Measurements from ENCODE around the gene CLTB.
A peak's percentile ranks its signal among the peaks of the same experiment; 100 is the strongest.
"Not testable (repeated sequence)": the region's sequence is repeated elsewhere in the genome, so short reads cannot be mapped to it uniquely, and the experiment has no call there.

Gene CLTB

DNA sequence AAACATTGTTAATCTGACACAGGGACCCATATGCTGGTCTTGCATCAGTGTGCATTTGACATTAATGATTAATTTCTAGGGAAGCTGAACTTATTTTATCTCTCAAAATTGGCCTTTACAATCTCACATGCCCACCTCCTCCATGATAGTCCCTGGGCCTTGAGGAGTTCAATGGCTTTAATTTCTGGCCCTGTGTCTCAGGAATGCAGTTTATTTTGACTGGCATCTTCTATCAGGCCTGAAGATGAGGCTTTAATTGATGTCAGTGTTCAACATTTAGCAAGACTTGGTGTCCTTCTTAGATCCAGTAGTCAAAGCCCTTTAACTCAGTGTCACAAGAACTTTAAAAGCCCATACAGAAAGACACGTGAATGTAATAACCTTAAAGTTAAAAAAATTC, 10.5 kb upstream of the CLTB start:
- DNase-seq: no peak

DNA sequence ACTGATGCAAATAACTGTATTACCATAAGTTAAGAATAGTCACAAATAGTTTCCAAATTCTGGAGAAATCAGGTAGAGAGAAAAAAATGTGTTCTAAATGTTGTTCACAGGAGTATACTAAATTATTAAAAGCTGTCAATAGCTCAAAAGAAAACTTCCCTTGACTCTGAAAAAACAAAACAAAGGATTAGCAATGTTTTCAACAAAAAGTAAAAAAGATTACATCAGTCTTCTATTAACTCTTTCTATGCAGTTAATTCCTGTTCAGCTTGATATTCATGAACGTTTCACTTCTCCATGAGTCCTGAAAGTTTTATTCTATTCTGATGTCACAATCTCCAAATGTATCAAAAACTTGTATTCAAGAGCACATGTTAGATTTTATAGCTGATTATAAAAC, 9.5 kb upstream of the CLTB start:
- DNase-seq: no peak

DNA sequence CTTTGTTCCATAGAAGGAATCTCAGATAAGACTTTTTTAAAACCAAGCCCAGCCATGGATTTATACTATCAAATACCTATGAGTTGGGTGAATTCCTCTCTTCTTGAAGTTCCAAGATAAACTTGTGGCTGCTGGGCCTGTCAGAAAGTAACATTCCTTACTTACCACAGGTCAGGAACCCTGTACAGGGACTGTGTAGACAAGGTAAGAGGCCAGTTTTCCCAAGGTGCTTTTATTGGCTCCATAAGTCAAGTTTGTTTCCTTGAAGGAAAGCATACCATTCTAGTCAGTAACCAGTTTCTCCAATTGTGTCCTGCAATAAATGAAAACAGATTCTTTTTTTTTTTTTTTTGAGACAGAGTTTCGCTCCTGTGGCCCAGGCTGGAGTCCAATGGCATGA, 8.8 kb upstream of the CLTB start:
- no peak for DNase-seq

DNA sequence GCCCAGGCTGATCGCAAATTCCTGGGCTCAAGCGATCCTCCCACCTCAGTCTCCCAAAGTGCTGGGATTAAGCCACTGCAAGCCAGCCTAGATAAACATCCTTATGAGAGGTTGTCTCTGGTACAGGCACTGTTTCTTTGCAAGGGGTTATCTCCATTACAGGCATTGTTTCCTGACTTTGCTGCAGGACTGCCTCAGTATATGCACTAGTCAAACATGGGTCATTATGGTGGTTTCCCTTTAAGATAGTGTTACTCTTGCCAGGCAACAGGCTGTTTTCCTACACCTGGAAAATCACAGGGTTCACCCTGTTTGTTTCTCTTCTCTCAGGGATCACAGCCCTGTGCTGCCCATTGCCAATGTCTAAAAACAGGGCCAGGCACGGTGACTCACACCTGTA, 7.8 kb upstream of the CLTB start:
- no peak for DNase-seq

DNA sequence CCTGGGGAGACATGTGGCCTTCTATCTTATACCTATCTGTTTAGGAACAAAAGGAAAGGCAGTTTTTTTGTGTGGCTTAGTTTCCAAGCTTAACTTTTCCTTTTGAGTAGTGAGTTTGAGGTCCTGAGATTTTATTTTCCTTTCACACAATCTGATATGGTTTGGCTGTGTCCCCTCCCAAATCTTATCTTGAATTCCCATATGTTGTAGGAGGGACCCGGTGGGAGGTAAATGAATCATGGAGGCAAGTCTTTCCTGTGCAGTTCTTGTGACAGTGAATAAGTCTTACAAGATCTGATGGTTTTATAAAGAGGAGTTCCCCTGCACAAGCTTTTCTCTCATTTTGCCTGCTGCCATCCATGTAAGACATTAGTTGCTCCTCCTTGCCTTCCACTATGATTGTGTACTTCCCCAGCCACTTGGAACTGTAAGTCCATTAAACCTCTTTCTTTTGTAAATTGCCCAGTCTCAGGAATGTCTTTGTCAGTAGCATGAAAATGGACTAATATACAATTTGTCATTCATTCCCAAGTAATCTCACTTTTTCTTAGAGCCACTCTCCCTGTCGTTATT, 4.7 kb upstream of the CLTB start:
- peak; percentile 7 for DNase-seq

DNA sequence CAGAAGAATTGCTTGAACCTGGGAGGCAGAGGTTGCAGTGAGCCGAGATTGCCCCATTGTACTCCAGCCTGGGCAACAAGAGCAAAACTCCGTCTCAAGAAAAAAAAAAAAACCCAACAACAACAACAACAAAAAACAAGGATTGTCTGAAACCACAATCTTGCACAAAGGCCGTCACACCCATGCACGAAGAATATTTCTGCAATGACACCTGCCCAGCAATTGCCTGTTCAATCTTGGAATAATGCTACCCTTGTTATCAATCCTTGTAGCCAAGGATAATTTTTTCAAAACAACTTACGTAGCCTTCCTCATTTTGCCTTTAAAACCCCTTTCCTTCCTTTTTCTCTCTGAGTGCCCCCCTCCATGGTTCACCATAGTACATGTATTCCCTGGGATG, 3.7 kb upstream of the CLTB start:
- no peak for DNase-seq

DNA sequence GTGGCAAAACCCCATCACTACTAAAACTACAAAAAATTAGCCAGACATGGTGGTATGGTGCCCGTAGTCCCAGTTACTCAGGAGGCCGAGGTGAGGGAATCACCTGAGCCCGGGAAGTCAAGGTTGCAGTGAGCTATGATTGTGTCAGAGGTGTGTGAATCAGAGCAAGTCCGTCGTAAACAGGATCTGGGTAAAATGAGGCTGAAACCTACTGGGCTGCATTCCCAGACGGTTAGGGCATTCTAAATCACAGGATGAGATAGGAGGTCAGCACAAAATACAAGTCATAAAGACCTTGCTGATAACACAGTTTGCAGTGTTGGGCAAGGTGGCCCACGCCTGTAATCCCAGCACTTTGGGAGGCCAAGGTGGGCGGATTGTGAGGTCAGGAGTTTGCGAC, 1.9 kb upstream of the CLTB start:
- no peak for DNase-seq

DNA sequence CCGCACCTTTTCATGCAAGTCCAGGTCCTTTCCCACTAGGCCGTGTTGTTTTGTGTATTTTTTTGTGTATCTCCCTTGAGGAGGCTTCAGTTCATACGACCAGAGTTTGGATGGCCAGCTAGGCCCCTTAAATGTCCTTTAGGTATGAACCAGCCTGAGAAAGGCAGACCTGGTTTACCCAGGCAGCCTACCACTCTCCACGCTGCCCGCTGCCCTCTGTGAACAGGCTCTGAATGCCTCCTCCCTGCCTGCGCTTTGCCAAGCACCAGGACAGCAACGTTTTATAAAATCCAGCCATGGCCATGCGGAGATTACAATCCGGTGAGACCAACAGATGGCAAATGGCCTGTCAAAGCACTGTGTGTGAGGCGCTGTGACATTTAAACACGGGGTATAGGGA, 626 bp upstream of the CLTB start:
- DNase-seq: no peak

DNA sequence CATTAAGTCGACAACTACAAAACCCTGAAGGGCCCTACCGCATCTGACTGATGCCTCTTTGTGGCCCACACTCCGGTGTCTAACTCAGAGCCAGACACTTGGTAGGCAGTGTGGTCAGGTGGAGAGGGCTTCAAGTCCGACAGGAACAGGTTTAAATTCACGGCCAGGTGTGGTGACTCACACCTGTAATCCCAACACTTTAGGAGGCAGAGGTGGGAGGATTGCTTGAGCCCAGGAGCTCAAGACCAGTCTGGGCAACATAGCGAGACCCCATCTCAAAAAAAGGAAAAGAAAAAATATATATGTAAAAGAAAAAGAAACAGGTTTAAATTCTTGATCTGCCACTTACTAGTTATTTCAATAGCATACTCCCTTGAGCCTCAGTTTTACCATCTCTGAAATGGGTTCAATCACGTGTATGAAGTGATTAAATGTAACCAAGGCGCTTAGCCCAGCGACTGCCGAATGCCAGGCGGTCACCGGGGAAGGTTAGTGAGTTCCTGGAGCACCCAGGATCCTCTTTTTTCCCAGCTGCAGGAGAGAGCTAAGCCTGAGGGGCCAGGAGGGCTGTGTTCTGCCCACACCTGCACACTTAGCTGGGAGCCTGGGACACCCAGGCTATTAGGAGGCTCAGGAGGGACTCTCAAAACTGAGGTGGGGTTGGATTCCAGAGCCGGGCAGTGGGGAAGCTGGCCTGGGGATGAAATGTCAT, 943 bp downstream of the CLTB start:
- no peak for DNase-seq

DNA sequence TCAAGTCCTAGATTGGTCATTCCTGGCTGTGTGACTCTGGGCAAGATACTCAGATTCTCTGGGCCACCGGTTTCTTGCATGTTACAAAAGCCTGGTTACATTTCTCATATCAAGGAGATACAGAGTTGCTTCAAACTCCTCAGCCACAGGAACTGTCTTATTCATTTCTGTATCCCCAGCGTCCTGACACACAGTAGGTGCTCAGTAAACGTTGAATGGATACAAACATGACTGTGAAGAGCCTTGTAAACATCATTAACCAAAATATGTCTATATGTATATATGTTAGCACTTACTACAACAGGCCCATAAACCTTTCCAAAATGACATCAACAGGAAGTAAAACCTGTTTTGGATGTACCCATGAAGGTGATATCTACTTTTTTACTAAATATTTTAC, 1.6 kb downstream of the CLTB start:
- DNase-seq: no peak

DNA sequence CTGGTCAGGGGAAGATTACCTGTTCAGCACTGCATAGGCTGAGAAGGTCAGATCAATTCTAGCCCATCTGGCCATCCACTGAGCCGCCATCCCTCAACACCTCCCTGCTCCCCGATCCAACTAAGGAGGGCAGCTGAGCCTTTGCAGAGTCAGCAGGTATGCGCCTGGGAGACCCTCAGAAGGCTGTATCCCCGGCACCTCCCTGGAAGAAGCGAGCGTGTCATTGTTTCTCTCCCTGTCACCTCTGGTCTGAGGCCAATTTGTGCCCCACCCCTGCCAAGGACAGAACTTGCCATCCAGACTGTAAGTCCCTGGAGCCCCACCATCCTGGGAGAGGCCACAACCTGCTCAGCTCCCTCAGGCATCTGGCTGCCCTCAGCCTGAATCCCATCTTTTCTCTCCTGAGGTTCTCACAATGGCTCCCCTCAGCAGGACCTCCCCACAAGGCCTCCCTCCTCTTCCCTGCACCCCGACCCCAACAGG, 2.6 kb downstream of the CLTB start:
- no peak for DNase-seq

DNA sequence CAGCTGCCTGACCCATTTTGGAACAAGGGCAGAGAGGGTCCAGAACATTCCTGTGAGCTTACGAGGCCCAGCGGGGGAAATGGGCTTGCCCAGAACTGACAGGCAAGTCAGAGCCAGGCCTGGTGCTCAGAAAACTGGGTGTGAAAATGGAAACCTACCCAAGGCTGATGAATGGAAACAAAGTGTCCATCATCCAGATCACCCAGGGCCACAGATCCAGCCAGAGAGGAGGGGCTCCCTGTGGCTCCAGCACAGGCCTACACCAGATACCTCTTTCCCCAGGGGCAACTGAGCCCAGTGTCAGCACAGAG, 3.1 kb downstream of the CLTB start:
- DNase-seq: no peak

DNA sequence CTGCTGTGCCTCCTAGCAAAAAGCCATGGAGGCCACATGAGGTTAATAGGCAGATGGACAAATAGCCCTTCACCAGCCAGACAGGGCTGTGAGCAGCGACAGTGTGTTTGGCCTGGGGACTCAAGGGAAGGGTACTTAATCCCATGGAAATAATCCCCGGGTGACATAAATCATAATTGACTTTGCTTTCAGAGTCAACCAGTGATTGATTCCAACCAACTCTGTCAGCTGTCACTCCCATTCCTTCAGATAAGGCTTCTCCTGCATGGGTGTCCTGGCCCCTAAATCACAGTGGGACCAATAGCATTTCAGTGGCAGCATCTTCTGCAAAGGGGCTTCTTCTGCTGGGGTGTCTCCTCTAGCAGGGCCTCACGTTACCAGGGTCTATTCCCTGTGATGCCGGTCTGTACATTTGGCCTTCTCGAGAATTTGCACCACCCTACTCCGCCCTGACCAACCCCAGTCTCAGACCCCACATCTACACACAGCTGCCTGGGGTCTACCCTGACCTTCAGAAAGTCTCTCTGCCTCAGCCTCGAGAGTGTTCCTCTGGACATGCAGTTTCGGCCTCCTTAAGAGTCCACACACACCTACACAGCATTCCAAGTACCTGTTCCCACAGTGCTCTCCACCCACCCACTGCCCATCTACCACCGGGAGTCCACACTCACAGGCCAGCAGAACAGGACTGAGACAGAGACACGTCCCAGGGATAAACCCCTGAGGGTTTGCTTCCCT, 3.7 kb downstream of the CLTB start:
- no peak for DNase-seq

DNA sequence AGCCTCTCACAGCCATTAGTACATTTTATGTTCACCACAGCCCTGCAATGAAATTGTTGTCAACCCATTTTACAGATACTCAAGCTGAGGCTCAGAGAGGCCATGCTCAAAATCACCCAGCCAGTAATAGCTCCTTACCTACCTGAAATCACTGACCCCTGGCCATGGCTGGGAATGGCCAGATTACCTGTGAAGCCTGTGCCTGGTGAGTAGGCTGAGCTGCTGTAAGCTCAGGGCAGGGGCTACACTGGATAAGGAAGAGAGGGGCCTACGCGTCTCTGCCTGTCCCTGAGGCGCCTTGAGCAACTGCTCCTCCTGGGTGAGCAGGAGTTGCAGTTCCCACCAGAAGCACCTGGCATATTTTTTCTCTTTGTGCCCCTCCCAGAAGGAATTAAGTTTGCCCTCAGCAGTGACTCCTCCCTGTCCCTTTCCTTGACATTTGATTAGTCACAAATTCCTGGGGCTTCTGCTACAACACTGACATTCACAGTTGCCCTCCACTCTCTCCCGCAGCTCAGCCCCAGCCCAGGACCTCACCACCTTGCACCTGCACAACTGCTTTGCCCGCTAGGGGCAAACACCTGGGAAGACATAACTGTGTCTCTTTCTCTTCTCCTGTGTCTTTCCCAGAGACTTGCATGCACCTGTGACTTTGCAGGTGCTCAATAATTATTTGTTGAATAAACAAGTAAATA, 5.7 kb downstream of the CLTB start:
- DNase-seq: no peak

DNA sequence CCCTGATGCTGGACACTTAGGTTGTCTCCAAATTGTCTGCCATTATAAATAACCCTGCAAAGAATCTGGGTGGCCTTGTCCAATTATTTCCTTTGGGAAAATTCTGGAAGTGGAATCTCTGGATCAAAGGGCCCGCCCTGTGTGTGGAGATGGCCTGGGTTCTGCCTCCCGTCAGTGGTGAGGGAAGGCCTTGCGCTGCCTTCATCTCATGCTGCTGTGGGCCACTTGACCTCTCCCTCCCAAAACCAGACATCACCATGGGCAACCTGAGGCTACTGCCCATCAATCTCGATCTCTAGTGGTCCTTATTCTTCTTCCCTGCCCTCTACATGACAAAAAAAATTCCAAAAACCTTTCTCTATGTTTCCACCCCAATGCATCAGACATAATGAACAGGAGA, 6.6 kb downstream of the CLTB start:
- no peak for DNase-seq

DNA sequence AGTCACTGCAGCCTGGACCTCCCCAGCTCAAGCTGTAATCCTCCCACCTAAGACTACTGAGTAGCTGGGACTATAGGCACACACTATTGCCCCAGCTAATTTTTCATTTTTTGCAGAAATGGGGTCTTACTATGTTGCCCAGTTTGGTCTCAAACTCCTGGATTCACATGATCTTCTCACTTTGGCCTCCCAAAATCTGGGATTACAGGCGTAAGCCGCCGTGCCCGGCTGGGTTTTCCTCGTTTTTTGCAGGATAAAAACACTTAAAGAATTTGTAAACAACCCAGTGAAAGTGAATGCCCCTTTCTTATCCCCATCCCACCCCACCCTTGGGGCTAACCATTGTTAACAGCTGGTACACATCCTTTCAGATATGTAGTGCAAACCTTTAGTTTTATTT, 7.7 kb downstream of the CLTB start:
- DNase-seq: no peak

DNA sequence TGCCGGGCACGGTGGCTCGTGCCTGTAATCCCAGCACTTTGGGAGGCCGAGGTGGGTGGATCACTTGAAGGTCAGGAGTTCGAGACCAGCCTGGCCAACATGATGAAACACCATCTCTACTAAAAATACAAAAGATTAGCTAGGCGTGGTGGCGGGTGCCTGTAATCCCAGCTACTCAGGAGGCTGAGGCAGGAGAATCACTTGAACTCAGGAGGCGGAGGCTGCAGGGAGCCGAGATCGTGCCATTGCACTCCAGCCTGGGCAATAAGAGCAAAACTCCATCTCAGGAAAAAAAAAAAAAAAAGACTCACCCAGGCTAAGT, 8.1 kb downstream of the CLTB start:
- DNase-seq: not testable (repeated sequence)

DNA sequence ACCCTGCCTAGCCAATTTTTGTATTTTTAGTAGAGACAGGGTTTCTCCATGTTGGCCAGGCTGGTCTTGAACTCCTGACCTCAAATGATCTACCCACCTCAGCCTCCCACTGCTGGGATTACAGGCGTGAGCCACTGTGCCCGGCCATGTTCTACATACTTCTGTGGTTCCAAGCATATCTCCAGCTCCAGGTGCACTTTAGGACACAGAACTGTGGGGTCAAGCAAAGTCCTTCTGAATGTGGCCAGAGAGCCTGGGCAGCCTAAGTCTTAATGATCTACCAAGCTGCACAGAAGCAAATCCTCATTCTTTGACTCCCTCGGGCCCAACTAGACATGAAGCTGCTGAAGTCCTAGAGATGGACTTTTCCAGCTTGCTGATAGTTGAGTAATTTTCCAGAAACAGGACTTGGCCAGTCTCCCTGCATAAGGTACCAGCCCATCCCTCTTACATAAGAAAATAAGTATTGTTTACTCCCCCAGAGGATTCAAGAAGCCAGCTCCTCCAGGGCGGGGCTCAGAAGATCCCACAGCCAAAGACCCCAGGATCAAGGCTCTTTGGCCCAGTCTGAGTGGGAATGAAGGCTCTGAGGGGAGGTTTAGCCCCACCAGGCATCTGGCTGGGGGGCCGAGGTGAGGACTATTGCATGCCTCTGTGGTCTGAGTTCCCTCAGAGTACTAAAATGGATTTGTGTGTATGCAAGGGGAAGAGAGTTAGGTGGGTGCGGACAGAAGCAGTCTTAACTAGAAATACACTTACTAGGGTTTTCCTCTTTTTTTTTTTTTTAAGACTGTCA, 8.7 kb downstream of the CLTB start:
- DNase-seq: no peak

DNA sequence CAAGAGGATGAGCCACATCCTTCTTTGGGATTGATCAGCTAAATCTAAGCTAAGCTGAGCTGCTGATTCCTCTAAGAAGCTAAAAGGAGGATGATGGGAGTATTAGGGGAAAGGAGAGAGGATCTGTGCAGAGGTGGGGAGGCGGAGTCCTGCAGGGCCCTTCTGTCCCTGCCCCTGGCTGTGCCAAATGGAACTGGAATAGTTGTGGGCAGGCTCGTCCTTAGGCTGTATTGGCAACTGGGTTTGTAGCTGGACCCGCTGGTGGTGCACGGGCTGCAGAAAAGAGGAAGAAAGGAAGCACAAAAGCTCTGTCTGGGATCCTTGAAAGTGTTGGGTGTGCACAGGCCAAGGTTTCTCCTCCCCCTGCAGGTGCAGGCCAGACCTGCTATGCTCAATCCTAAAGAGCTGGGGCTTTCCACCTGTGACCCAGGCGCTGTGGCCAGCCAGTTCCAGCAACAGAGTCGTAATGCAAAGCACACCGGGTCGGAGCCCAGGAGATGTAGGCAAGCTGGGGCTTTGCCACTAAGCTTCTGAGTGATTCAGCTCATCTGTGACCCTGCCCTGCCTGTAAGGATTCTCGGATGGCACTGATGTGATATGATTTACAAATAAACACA, 9.8 kb downstream of the CLTB start:
- no peak for DNase-seq

DNA sequence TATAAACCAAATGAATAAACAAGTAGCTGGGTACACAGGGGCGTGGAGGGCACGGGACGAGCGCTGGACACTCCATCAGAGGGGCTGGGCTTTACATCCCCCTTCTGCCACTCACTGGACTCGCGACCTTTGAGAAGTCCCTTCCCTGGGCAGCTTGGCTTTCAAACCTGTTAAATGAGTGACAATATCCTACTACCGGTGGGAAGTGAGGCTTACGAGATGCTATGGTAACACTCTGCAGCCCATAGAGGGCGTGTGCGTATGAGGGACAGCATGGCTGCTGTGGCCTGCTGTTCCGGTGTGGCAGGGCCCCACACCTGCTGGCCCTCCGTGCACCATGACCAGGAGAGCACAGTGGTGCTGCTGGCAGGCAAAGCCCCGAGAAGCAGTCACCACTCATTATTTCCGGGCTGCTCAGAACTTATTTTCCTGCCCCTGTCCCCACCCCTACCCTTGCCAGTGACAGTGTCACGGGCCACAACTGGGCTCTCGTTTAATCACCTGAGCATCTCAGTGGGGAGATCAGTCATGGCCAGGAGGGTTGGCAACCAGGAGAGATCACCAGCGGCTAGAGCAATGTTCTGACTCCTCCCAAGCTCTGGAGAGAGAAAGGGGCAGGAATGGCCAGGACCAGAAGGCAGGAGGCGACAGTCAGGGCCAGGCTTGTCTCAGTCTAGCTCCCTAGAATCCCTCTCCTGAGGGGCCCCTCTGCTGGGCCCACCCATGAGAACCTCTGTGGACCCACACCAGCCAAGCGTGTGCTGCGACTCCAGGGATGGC, 10.5 kb downstream of the CLTB start:
- no peak for DNase-seq

DNA sequence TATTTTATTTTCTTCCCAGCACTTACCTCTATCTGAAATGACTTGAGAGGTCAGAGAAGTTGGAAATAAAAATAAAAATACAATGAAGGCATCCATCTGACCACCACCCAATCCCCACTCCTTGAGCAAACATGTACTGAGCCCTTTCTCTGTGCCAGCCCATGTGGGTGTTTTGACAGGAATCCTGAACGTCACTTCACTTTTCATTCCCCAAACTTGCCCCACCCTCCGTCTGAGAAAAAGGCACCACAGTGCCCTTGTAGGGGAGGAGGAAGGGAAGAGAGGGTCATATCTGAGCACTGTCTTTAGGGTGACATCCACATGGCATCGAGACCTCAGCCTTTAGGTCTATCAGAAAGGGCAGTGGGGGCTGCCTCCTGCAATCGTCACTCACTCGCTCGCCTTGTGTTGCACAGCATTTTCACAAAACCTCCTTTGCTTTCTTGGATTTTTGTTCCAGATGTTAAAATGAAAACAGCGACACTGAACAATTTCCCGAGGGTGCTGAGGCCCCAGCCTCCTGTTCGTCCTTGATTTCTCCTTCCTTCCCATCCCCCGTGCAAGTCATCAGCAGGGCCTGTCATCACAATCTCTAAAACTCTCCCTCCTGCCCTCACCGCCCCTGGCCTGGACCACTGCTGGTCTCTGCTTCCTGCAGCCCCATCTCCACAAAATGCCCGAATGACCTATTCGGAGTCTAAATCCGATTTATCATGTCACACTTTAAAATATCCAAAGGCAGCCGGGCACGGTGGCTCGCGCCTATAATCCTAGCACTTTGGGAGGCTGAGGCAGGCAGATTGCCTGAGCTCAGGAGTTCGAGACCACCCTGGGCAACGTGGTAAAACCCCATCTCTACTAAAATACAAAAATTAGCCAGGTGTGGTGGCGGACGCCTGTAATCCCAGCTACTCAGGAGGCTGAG, 14.8 kb downstream of the CLTB start:
- no peak for DNase-seq
